ENCODE results near the gene ASB17.
"Not testable (repeated sequence)": the region's sequence is repeated elsewhere in the genome, so short reads cannot be mapped to it uniquely, and the experiment has no call there.

The ASB17 gene

DNA sequence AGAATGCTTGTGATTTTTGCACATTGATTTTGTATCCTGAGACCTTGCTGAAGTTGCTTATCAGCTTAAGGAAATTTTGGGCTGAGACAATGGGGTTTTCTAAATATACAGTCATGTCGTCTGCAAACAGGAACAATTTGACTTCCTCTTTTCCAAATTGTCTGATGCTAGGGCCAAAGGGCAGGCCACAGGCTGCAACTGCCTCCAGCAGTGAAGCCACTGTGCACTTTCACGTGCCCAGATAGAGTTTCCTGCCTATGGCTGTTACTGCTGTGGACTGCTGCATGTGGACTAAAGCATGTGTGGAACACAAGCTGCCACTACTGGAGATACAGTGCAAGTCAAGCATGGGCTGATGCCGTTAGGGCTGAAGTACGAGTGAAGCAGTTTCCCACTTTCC, 10.8 kb upstream of the ASB17 start:
- H3K9me3 ChIP-seq (ENCODE audit: control insufficient read depth, low read depth, low read length); H3K4me3 ChIP-seq (ENCODE audit: low read length); H3K36me3 ChIP-seq (ENCODE audit: control insufficient read depth, low read depth, low read length); H3K27ac ChIP-seq (ENCODE audit: low read length); H3K9ac ChIP-seq (ENCODE audit: low read length); H3K27me3 ChIP-seq (ENCODE audit: control insufficient read depth, insufficient read depth, low read length); H3K4me1 ChIP-seq (ENCODE audit: control insufficient read depth, low read depth, low read length): not testable (repeated sequence)

GRCh38 chr1:75937034-75937433, 4.8 kb upstream of the ASB17 start:
- Histone ChIP-seq H3K27me3 (ENCODE audit: control insufficient read depth, insufficient read depth, low read length) (no peaks in the 10 kb centered on the region), H3K4me1 (ENCODE audit: control insufficient read depth, low read depth, low read length) (no peaks in the 10 kb centered on the region), H3K9ac (ENCODE audit: low read length) (no peak overlapping the region), H3K36me3 (ENCODE audit: control insufficient read depth, low read depth, low read length) (no peaks in the 10 kb centered on the region), H3K9me3 (ENCODE audit: control insufficient read depth, low read depth, low read length) (no peaks in the 10 kb centered on the region), H3K27ac (ENCODE audit: low read length) (no peak overlapping the region), H3K4me3 (ENCODE audit: low read length) (no peak overlapping the region)

GRCh38 chr1:75922698-75923097, 9.5 kb downstream of the ASB17 start:
- Histone ChIP-seq H3K4me3 (ENCODE audit: low read length) (no peak overlapping the region), H3K27me3 (ENCODE audit: control insufficient read depth, insufficient read depth, low read length) (no peaks in the 10 kb centered on the region), H3K27ac (ENCODE audit: low read length) (no peak overlapping the region), H3K9ac (ENCODE audit: low read length) (no peak overlapping the region), H3K36me3 (ENCODE audit: control insufficient read depth, low read depth, low read length) (no peaks in the 10 kb centered on the region), H3K9me3 (ENCODE audit: control insufficient read depth, low read depth, low read length) (no peaks in the 10 kb centered on the region), H3K4me1 (ENCODE audit: control insufficient read depth, low read depth, low read length) (no peaks in the 10 kb centered on the region)

- Histone ChIP-seq H3K4me3 (ENCODE audit: low read length) (no peak overlapping the region), H3K36me3 (ENCODE audit: control insufficient read depth, low read depth, low read length) (no peaks in the 10 kb centered on the region), H3K9ac (ENCODE audit: low read length) (no peak overlapping the region), H3K4me1 (ENCODE audit: control insufficient read depth, low read depth, low read length) (no peaks in the 10 kb centered on the region), H3K9me3 (ENCODE audit: control insufficient read depth, low read depth, low read length) (no peaks in the 10 kb centered on the region), H3K27ac (ENCODE audit: low read length) (no peak overlapping the region), H3K27me3 (ENCODE audit: control insufficient read depth, insufficient read depth, low read length) (no peaks in the 10 kb centered on the region)
Measured at GRCh38 chr1:75916834-75917233, 15.4 kb downstream of the ASB17 start.

DNA sequence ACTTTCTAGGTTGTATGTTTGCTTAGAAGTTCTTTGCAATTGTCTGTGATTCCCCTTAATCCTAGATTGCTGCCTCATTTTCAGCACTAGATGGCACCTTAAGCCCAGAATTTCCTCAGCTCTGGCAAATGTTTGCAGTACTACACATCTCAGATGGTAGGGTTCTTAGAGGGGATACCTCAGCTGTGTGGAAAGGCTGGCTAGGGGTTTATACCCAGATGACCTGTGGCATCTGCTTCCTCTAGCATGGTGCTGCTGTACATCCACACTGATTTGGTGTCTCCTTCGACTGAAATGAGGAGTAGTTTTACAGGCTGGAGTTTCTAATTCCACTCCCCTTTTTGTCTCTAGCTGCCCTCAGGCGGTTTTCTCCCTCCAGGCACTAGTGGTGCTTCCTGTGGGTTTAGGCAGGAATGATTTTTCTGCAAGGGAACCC, 23.5 kb downstream of the ASB17 start:
- Histone ChIP-seq H3K27me3 (ENCODE audit: control insufficient read depth, insufficient read depth, low read length) (no peaks in the 10 kb centered on the region), H3K36me3 (ENCODE audit: control insufficient read depth, low read depth, low read length) (no peaks in the 10 kb centered on the region), H3K4me3 (ENCODE audit: low read length) (no peak overlapping the region), H3K27ac (ENCODE audit: low read length) (no peak overlapping the region), H3K9me3 (ENCODE audit: control insufficient read depth, low read depth, low read length) (no peaks in the 10 kb centered on the region), H3K4me1 (ENCODE audit: control insufficient read depth, low read depth, low read length) (no peaks in the 10 kb centered on the region), H3K9ac (ENCODE audit: low read length) (no peak overlapping the region)

- no peaks in the 10 kb centered on the region for H3K27me3 ChIP-seq (ENCODE audit: control insufficient read depth, insufficient read depth, low read length)
- H3K36me3 ChIP-seq (ENCODE audit: control insufficient read depth, low read depth, low read length) = no peaks in the 10 kb centered on the region
Measured at GRCh38 chr1:75901371-75901770, 30.8 kb downstream of the ASB17 start.

GRCh38 chr1:75884437-75884836, 47.8 kb downstream of the ASB17 start:
- H3K27me3 ChIP-seq (ENCODE audit: control insufficient read depth, insufficient read depth, low read length) = no peaks in the 10 kb centered on the region
- H3K4me3 ChIP-seq (ENCODE audit: low read length) = no peak overlapping the region
- H3K9ac ChIP-seq (ENCODE audit: low read length) = no peak overlapping the region
- H3K27ac ChIP-seq (ENCODE audit: low read length) = no peak overlapping the region
- H3K4me1 ChIP-seq (ENCODE audit: control insufficient read depth, low read depth, low read length) = no peaks in the 10 kb centered on the region
- H3K9me3 ChIP-seq (ENCODE audit: control insufficient read depth, low read depth, low read length) = no peaks in the 10 kb centered on the region
- no peaks in the 10 kb centered on the region for H3K36me3 ChIP-seq (ENCODE audit: control insufficient read depth, low read depth, low read length)

More at GRCh38 chr1:75901371-75901770, 30.8 kb downstream of the ASB17 start:
- no peak overlapping the region for H3K27ac ChIP-seq (ENCODE audit: low read length)
- no peak overlapping the region for H3K9ac ChIP-seq (ENCODE audit: low read length)
- no peaks in the 10 kb centered on the region for H3K9me3 ChIP-seq (ENCODE audit: control insufficient read depth, low read depth, low read length)
- H3K4me3 ChIP-seq (ENCODE audit: low read length) = no peak overlapping the region
- no peaks in the 10 kb centered on the region for H3K4me1 ChIP-seq (ENCODE audit: control insufficient read depth, low read depth, low read length)

- Histone ChIP-seq H3K9me3 (ENCODE audit: control insufficient read depth, low read depth, low read length) (no peaks in the 10 kb centered on the region), H3K27me3 (ENCODE audit: control insufficient read depth, insufficient read depth, low read length) (no peaks in the 10 kb centered on the region), H3K9ac (ENCODE audit: low read length) (no peak overlapping the region), H3K27ac (ENCODE audit: low read length) (no peak overlapping the region), H3K4me1 (ENCODE audit: control insufficient read depth, low read depth, low read length) (no peaks in the 10 kb centered on the region), H3K36me3 (ENCODE audit: control insufficient read depth, low read depth, low read length) (no peaks in the 10 kb centered on the region), H3K4me3 (ENCODE audit: low read length) (no peak overlapping the region)
Measured at GRCh38 chr1:75879985-75880384, 52.2 kb downstream of the ASB17 start.

DNA sequence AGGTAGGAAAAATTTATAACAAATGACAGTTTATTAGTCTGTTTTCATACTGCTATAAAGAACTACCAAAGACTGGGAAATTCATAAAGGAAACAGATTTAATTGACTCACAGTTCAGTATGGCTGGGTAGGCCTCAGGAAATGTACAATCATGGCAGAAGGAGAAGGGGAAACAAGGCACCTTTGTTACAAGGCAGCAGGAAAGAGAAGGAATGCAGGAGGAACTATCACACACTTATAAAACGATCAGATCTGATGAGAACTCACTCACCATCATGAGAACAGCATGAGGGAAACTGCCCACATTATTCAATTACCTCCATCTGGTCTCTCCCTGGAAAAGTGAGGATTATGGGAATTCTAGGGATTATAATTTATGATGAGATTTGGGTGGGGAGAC, 61.3 kb downstream of the ASB17 start:
- H3K4me3 ChIP-seq (ENCODE audit: low read length) = no peak overlapping the region
- no peaks in the 10 kb centered on the region for H3K27me3 ChIP-seq (ENCODE audit: control insufficient read depth, insufficient read depth, low read length)
- peaks cover 3% of the 10 kb centered on the region for H3K4me1 ChIP-seq (ENCODE audit: control insufficient read depth, low read depth, low read length)
- no peak overlapping the region for H3K9ac ChIP-seq (ENCODE audit: low read length)
- H3K9me3 ChIP-seq (ENCODE audit: control insufficient read depth, low read depth, low read length) = no peaks in the 10 kb centered on the region
- H3K36me3 ChIP-seq (ENCODE audit: control insufficient read depth, low read depth, low read length) = no peaks in the 10 kb centered on the region
- no peak overlapping the region for H3K27ac ChIP-seq (ENCODE audit: low read length)

Measured in iPS-18a (cell line).